Sigmoid colon (tissue), 4 donors: ENCODE measurements around the gene SLC29A4.

ENCODE experiments used
- CTCF ChIP-seq, 4 experiments: fragments of 450-650 bp in 3 of 4; fragments of 200-600 bp in 1 of 4; IDR thresholded peaks; one replicate each; pipeline ENCODE4 v1.5.1; 2016 to 2019; ENCODE audit warnings: antibody characterized with exemption in 4 of 4, mild to moderate bottlenecking in 3 of 4, moderate library complexity in 2 of 4
- EP300 ChIP-seq, 4 donors: sonication (generic); formaldehyde crosslinking; IDR thresholded peaks; one replicate each; pipeline ENCODE4 v1.6.1; 2017; ENCODE audit warnings: antibody characterized with exemption in 4 of 4
- POLR2A ChIP-seq, 2 donors: fragments of 450-650 bp; IDR thresholded peaks; one replicate each; pipeline ENCODE4 v1.6.1; 2016; ENCODE audit warnings: antibody characterized with exemption in 2 of 2, mild to moderate bottlenecking in 2 of 2, moderate library complexity in 2 of 2

GRCh38 chr7:5238500-5238899 lies 44.2 kb upstream of the SLC29A4 start:
- no peak for TF ChIP-seq CTCF (IDR thresholded peaks at IDR 0.05)
- no peak for TF ChIP-seq POLR2A (IDR thresholded peaks at IDR 0.05)
- TF ChIP-seq EP300 (IDR thresholded peaks at IDR 0.05) = no peak
